B cell (primary cell): ENCODE data around the gene VIPR2. TPM values are rescaled to one million over a fixed set of nuclear protein-coding genes. Genes with fewer than 3 reads are reported as not detected.

ENCODE experiments used
- ATAC-seq: fragments of 200-7000 bp; cut with Tn5 transposase; one replicate; pipeline ENCODE4 v1.10.0; 2021; ENCODE audit warnings: low read depth, mild to moderate bottlenecking, moderate number of reproducible peaks, moderate library complexity
- CTCF ChIA-PET: fragments of 350-600 bp; sonication (Branson Sonifier 250); formaldehyde crosslinking; loops from one replicate; lab custom pipeline; 2021; ENCODE audit warnings: antibody characterized with exemption, inconsistent platforms; lab: Charles Lee
- POLR2A ChIA-PET: fragments of 350-600 bp; sonication (Branson Sonifier 250); formaldehyde crosslinking; loops from one replicate; lab custom pipeline; 2021; ENCODE audit warnings: antibody characterized with exemption; lab: Charles Lee
- DNase-seq: peaks from one replicate; pipeline ENCODE4 v3.0.0; 2013
- H2AFZ ChIP-seq: 2 replicates; pipeline ENCODE4 v1.6.1; 2012; ENCODE audit warnings: mild to moderate bottlenecking, low read depth, low read length; ENCODE audit not compliant: insufficient read depth, poor library complexity, severe bottlenecking
- H3K27ac ChIP-seq, 2 donors: 1 replicate in 1 of 2; 2 replicates in 1 of 2; pipeline ENCODE4 v1.5.1; 2012 to 2013; ENCODE audit warnings: low read length in 2 of 2, mild to moderate bottlenecking in 2 of 2, moderate library complexity in 1 of 2
- H3K27me3 ChIP-seq, 4 experiments: fragments of 200-600 bp in 1 of 4; sonication (generic) in 1 of 4; replicated peaks in 1 of 4; 1 replicate in 2 of 4; 2 replicates in 2 of 4; pipeline versions ENCODE4 v1.6.1 to v1.7.0; 2013 to 2016; ENCODE audit warnings: low read length in 3 of 4, mild to moderate bottlenecking in 2 of 4, mixed read lengths in 1 of 4, moderate library complexity in 1 of 4; ENCODE audit not compliant: insufficient read depth in 4 of 4, control insufficient read depth in 3 of 4; ENCODE audit errors: control extremely low read depth in 1 of 4
- H3K36me3 ChIP-seq, 2 experiments: replicated peaks in 1 of 2; 1 replicate in 1 of 2; 2 replicates in 1 of 2; pipeline versions ENCODE4 v1.6.1 to v1.7.1; 2013; ENCODE audit warnings: low read length in 1 of 2; ENCODE audit not compliant: insufficient read depth in 2 of 2, control insufficient read depth in 1 of 2; ENCODE audit errors: control extremely low read depth in 1 of 2, extremely low read depth in 1 of 2
- H3K4me1 ChIP-seq, 2 donors: fragments of 200-600 bp in 1 of 2; sonication (generic) in 1 of 2; 1 replicate in 1 of 2; 2 replicates in 1 of 2; pipeline versions ENCODE4 v1.5.1 to v1.6.1; 2013 to 2017; ENCODE audit warnings: low read length in 2 of 2; ENCODE audit not compliant: control insufficient read depth in 2 of 2, insufficient read depth in 2 of 2
- H3K4me2 ChIP-seq: replicated peaks from 2 replicates; pipeline ENCODE3; 2012; ENCODE audit warnings: mild to moderate bottlenecking, low read depth, low read length; ENCODE audit not compliant: poor library complexity, severe bottlenecking
- H3K4me3 ChIP-seq, 5 experiments: fragments of 200-600 bp in 1 of 5; sonication (generic) in 1 of 5; 1 replicate in 3 of 5; 2 replicates in 2 of 5; pipeline versions ENCODE4 v1.5.1 to v1.7.0; 2011 to 2016; ENCODE audit warnings: low read length in 4 of 5, mild to moderate bottlenecking in 4 of 5, low read depth in 2 of 5, control low read depth in 1 of 5, moderate library complexity in 1 of 5; ENCODE audit not compliant: insufficient read depth in 1 of 5; ENCODE audit errors: control extremely low read depth in 1 of 5, extremely low read depth in 1 of 5
- H3K79me2 ChIP-seq: fragments of 200-600 bp; sonication (generic); one replicate; pipeline ENCODE4 v1.6.0; 2016; ENCODE audit warnings: low read length; ENCODE audit not compliant: control insufficient read depth, insufficient read depth
- H3K9ac ChIP-seq: fragments of 200-600 bp; sonication (generic); 2 replicates; pipeline ENCODE4 v1.6.1; 2017; ENCODE audit warnings: mild to moderate bottlenecking, low read length, moderate library complexity
- H3K9me3 ChIP-seq, 3 donors: one replicate each; pipeline versions ENCODE4 v1.6.1 to v1.7.1; 2013; ENCODE audit warnings: low read length in 2 of 3; ENCODE audit not compliant: control insufficient read depth in 2 of 3, insufficient read depth in 1 of 3; ENCODE audit errors: control extremely low read depth in 1 of 3
- H4K20me1 ChIP-seq: 2 replicates; pipeline ENCODE4 v1.6.0; 2012; ENCODE audit warnings: mild to moderate bottlenecking, low read length; ENCODE audit not compliant: insufficient read depth, control insufficient read depth, poor library complexity, severe bottlenecking
- H3K27ac Mint-ChIP-seq: one replicate; pipeline ENCODE4 v1.8.0; 2021; ENCODE audit warnings: mixed read lengths
- H3K27me3 Mint-ChIP-seq: one replicate; pipeline ENCODE4 v1.8.0; 2021; ENCODE audit warnings: mixed read lengths
- H3K4me1 Mint-ChIP-seq: one replicate; pipeline ENCODE4 v1.8.0; 2021; ENCODE audit warnings: mixed read lengths
- H3K4me3 Mint-ChIP-seq: one replicate; pipeline ENCODE4 v1.8.0; 2021; ENCODE audit warnings: mixed read lengths
- H3K9me3 Mint-ChIP-seq: one replicate; pipeline ENCODE4 v1.8.0; 2022; ENCODE audit warnings: mixed read lengths; ENCODE audit not compliant: insufficient read depth
- CTCF ChIP-seq: fragments of 200-600 bp; IDR thresholded peaks from one replicate; pipeline ENCODE4 v1.8.0; 2022; ENCODE audit warnings: antibody characterized with exemption, mild to moderate bottlenecking
- EZH2 ChIP-seq: IDR thresholded peaks from 2 replicates; pipeline ENCODE4 v1.6.1; 2012; ENCODE audit warnings: borderline replicate concordance, low read depth, mild to moderate bottlenecking, moderate library complexity, low read length; ENCODE audit not compliant: insufficient read depth, poor library complexity, severe bottlenecking
- WGBS: methylation state at CpG from one replicate; pipeline ENCODE4 v1.1.5; 2013; ENCODE audit warnings: missing lambda C conversion rate; ENCODE audit not compliant: insufficient coverage; 5-methylcytosine and 5-hydroxymethylcytosine counted together
- intact Hi-C: fragments of 100-400 bp; cut with micrococcal nuclease; formaldehyde crosslinking; loops from one replicate; pipeline ENCODE4 v1.10.0; 2022
- polyA plus RNA-seq: library from polyadenylated mRNA; depleted of rRNA; stranded (reverse); fragments of >200 nt; gene quantifications from 2 replicates; pipeline ENCODE4 v1.2.3, GENCODE V29; 2012
- total RNA-seq, 2 donors: library from RNA; stranded (reverse); fragments of 120-200 nt in 1 of 2; gene quantifications; 1 replicate in 1 of 2; 2 replicates in 1 of 2; pipeline versions ENCODE4 v1.2.3 to v1.2.4, GENCODE V29; 2013 to 2022

VIPR2 gene
- total and polyA plus RNA-seq, 2 donors (not counting 1 experiment from before 2014, with no cell fraction given) = not detected

GRCh38 chr7:159033473-159033825 is 111.2 kb downstream of the VIPR2 start:
- no peak for DNase-seq
- Histone ChIP-seq H3K36me3 (no peaks in the 10 kb centered on the region), H3K4me1 (peaks cover 7 to 9% of the 10 kb centered on the region in 2 donors), H3K9me3 (peaks cover 0 to 7% (median 0%) of the 10 kb centered on the region in 3 donors), H2AFZ (no peak overlapping the region), H3K4me2 (no peak overlapping the region), H3K79me2 (no peaks in the 10 kb centered on the region), H3K4me3 (no peak overlapping the region), H4K20me1 (no peaks in the 10 kb centered on the region), H3K27ac (no peak overlapping the region), H3K9ac (no peak overlapping the region), H3K27me3 (peaks cover 0 to 14% (median 0%) of the 10 kb centered on the region in 4 experiments)
- intact Hi-C loops = no loop called here
- 83% methylated on average over 5 of the region's 5 CpGs for WGBS
- ChIA-PET POLR2A (no interaction called here), CTCF (no interaction called here)
- Mint-ChIP-seq H3K27ac (no peak overlapping the region), H3K9me3 (no peaks in the 10 kb centered on the region), H3K4me1 (peaks cover 4% of the 10 kb centered on the region), H3K27me3 (peaks cover 10% of the 10 kb centered on the region), H3K4me3 (no peak overlapping the region)
- TF ChIP-seq CTCF (no peak), EZH2 (no peak)
- no peak for ATAC-seq

- WGBS = 94% methylated on average over 9 of the region's 13 CpGs
- Mint-ChIP-seq H3K4me3 (no peak overlapping the region), H3K9me3 (no peaks in the 10 kb centered on the region)
Measured at GRCh38 chr7:159032753-159033472, 111.8 kb downstream of the VIPR2 start.

More at GRCh38 chr7:159032753-159033472, 111.8 kb downstream of the VIPR2 start:
- H3K4me1 Mint-ChIP-seq = peaks cover 4% of the 10 kb centered on the region
- intact Hi-C loops = no loop called here
- no peak for ATAC-seq
- H3K27ac ChIP-seq = no peak overlapping the region
- no peaks in the 10 kb centered on the region for H3K79me2 ChIP-seq
- DNase-seq = no peak
- H2AFZ ChIP-seq = no peak overlapping the region
- no peaks in the 10 kb centered on the region for H4K20me1 ChIP-seq
- ChIA-PET POLR2A (no interaction called here), CTCF (no interaction called here)
- no peaks in the 10 kb centered on the region for H3K36me3 ChIP-seq
- H3K4me2 ChIP-seq = no peak overlapping the region
- peaks cover 14% of the 10 kb centered on the region for H3K27me3 Mint-ChIP-seq
- peaks cover 0 to 14% (median 0%) of the 10 kb centered on the region in 4 experiments for H3K27me3 ChIP-seq
- no peak for TF ChIP-seq EZH2
- TF ChIP-seq CTCF = no peak
- no peak overlapping the region for H3K9ac ChIP-seq
- peaks cover 0 to 7% (median 0%) of the 10 kb centered on the region in 3 donors for H3K9me3 ChIP-seq
- H3K27ac Mint-ChIP-seq = no peak overlapping the region
- H3K4me1 ChIP-seq = peaks cover 7 to 9% of the 10 kb centered on the region in 2 donors
- no peak overlapping the region for H3K4me3 ChIP-seq
